ENCODE measurements around the gene RCOR2.
A peak's percentile ranks its signal among the peaks of the same experiment; 100 is the strongest.

The RCOR2 gene

DNA sequence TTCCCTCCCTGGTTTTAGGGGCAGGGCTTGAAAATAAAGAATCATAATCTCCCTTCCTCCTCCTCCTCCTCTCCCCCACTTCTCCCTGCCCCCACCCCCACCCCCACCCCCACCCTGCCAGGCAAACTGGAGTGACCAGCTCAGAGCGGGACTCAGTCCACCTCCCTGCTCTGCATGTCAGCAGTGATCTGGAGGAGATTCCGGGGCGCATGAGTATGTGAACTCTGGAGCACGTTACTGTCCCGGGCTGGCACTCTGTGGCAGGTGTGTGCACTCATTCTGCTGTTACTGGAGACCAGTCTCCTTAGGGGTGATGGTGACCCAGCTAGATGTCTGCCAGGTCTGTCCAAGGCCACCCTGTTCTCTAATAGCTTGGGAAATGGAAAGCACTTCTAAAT lies 44.2 kb downstream of the RCOR2 start:
- TF ChIP-seq, protein P1, sequence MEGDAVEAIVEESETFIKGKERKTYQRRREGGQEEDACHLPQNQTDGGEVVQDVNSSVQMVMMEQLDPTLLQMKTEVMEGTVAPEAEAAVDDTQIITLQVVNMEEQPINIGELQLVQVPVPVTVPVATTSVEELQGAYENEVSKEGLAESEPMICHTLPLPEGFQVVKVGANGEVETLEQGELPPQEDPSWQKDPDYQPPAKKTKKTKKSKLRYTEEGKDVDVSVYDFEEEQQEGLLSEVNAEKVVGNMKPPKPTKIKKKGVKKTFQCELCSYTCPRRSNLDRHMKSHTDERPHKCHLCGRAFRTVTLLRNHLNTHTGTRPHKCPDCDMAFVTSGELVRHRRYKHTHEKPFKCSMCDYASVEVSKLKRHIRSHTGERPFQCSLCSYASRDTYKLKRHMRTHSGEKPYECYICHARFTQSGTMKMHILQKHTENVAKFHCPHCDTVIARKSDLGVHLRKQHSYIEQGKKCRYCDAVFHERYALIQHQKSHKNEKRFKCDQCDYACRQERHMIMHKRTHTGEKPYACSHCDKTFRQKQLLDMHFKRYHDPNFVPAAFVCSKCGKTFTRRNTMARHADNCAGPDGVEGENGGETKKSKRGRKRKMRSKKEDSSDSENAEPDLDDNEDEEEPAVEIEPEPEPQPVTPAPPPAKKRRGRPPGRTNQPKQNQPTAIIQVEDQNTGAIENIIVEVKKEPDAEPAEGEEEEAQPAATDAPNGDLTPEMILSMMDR (IDR thresholded peaks at IDR 0.05; ENCODE audit: low read depth, low read length, missing control alignments), result no peak
- no peak overlapping the region for H3K4me3 ChIP-seq (replicated peaks; ENCODE audit: low read depth, low read length)
- no peak for DNase-seq (ENCODE audit: extremely low read depth, low read depth)

DNA sequence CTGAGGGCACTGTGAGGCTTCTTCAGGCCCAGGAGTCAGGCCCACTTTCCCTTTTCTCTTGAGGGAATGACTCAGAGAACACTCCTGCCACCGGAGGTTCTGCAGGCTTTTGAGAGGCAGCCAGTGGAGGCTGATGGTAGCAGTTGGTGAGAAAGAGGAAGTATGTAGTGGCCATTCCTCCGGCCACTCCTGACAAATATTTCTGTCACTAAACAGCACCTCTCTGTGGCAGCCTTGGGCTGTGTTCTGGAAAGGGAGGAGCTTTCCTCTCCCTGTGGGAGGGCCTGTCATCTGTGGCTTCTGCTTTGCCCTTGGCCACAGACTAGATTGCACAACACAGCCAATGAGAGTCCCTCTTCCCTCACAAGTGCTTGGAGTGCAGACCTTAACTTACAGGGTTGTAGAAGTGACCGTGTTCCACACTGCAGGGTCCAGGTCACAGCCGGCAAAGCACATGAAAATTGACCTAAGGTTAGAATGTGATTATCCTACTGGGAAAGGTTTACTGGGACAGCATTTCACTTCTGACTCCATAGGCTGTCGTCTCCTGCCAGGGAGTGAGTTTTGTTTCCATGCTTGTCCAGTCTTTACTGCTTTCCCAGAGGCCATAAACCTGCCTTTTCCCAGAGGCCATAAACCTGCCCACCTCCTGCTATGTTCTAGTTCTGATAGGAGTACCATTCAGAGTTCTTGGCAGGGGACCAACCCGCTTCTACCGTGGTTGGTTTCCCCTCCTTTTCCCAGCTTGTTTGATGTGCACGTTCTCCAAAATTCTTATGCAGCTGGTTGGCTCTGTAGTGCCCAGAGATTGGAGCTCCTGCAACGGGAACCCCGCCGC lies 44.8 kb downstream of the RCOR2 start:
- peak; percentile 72 for DNase-seq (ENCODE audit: extremely low read depth, low read depth)
- H3K4me3 ChIP-seq (replicated peaks; ENCODE audit: low read depth, low read length), result no peak overlapping the region
- TF ChIP-seq, protein P1 (IDR thresholded peaks at IDR 0.05; ENCODE audit: low read depth, low read length, missing control alignments), result peak; percentile 18

DNA sequence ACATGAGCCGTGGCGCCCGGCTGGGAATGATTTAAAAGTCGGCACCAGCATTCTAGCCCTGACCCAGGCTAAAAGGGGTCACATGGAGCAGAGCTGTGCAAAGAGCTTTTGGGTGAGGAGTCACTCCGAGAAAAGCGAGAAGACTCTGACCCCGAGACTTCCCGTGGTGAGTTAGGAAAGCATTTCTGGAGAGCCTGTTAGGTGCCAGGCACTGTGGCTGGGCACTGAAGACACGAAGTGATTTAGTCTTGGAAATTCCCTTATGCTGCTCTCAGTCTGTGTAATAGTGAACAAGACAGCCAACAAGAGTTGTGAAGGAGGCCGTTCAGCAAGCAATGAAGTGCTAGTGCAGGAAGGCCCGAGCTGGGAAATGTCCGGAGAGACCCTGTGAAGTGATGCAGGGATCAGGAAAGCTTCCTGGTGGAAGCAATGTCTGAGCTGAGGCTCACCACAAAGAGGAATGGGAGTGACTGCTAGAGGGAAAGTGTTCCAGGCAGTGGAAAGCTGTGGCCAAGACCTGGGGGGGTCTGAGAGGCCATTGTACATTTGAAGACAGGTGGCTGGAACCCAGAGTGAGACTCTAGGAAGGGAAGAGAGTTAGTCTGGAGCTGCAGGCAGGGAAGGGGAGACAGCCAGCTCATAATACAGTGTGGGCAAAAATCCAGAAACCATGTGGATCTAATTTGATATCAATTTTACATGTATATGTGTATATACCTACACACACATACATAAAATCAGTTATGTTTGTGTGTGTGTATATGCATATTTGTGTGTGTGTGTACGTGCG lies 46.4 kb downstream of the RCOR2 start:
- no peak overlapping the region for H3K4me3 ChIP-seq (replicated peaks; ENCODE audit: low read depth, low read length)
- TF ChIP-seq, protein P1 (IDR thresholded peaks at IDR 0.05; ENCODE audit: low read depth, low read length, missing control alignments), result no peak
- no peak for DNase-seq (ENCODE audit: extremely low read depth, low read depth)

DNA sequence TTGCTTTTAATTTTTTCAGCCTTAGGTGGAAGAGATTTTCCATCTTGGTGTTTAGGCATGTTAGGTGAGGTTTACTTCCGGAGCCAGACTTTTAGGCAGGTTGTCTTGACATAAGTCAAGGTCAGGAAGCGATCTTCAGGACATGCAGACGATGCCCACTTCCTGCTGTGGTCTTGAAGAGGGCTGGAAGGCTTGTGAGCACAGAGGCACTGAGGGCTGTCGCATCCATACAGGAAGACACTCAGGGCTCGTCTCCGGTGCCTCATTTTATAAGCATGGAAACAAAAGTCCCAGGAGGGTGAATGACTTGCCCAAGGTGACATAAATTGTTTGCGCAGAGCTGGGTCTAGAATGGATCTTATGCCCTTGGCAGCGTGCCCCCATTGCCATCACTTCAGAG lies 47.3 kb downstream of the RCOR2 start:
- no peak overlapping the region for H3K4me3 ChIP-seq (replicated peaks; ENCODE audit: low read depth, low read length)
- TF ChIP-seq, protein P1 (IDR thresholded peaks at IDR 0.05; ENCODE audit: low read depth, low read length, missing control alignments), result no peak

DNA sequence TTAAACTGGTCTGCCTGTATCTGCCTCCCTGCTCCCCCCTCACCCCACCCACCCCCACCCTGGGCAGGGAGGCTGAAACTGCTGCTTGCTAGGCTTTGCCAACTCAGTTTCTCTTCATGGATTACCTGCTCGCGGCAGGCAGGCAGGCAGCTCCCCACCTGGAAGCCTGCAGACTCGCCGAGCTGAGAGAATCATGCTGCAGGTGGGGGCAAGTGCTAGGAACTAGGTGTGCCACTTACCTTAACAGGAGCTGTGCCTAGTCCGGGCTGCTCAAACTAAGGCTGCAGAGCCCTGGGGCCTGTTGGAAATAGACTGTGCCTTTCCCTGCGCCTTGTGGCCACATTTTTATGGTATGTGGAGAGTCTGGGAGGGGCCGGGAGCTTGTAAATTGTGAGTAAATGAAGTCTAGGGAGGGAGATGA lies 47.8 kb downstream of the RCOR2 start:
- TF ChIP-seq, protein P1 (IDR thresholded peaks at IDR 0.05; ENCODE audit: low read depth, low read length, missing control alignments), result no peak
- no peak for DNase-seq (ENCODE audit: extremely low read depth, low read depth)
- H3K4me3 ChIP-seq (replicated peaks; ENCODE audit: low read depth, low read length), result no peak overlapping the region

More for the DNA sequence above, 47.3 kb downstream of the RCOR2 start:
- DNase-seq (ENCODE audit: extremely low read depth, low read depth), result no peak

DNA sequence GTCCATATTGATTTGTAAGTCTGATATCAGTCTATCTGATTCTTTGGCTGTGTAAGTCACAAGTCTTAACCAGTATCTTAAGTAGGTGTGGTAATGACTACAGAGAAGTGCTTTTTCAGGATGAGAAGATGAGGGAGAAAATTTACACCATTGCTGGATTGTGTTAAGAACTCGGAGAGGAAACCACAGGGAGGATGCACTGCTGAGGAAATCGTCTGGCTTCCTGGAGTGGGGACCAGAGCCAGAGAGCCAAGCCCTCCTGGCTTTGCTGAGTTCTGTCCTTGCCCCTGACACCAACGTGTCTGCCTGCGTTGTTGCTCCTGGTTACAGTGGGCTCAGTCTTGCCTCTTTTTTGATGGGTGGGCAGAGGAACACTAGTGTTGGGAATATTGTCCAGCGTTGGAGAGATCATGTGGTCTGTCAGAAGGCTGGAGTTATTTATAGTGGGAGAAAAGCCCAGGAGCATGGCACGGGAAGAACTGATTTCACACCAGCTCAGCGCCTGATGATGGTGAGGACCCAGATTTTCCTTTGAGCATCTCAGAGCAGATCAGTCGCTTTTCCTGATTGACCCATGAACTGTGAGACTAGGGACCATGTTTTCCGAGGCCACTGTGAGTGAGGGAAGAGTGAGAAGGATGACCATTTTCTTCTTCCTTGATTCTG lies 48.4 kb downstream of the RCOR2 start:
- TF ChIP-seq, protein P1 (IDR thresholded peaks at IDR 0.05; ENCODE audit: low read depth, low read length, missing control alignments), result no peak

More for the DNA sequence above, 48.4 kb downstream of the RCOR2 start:
- H3K4me3 ChIP-seq (replicated peaks; ENCODE audit: low read depth, low read length), result no peak overlapping the region
- DNase-seq (ENCODE audit: extremely low read depth, low read depth), result no peak

Data from HFF-Myc (cell line).